Ascending aorta (tissue), 2 donors: Measurements from ENCODE around the gene CHST15. TPM values are rescaled to one million over a fixed set of nuclear protein-coding genes. Genes with fewer than 3 reads are reported as not detected.

Experiments
- DNase-seq, 2 donors: peaks; one replicate each; pipeline ENCODE4 v3.0.0-alpha.2; 2019; ENCODE audit warnings: low spot score in 2 of 2
- H3K27ac ChIP-seq, 2 donors: fragments of 200-600 bp; sonication (generic); one replicate each; pipeline ENCODE4 v1.5.1; 2016 to 2017; ENCODE audit warnings: mild to moderate bottlenecking in 1 of 2
- H3K27me3 ChIP-seq: fragments of 200-600 bp; sonication (generic); one replicate; pipeline ENCODE4 v1.5.1; 2017
- H3K36me3 ChIP-seq, 2 donors: fragments of 200-600 bp; sonication (generic); one replicate each; pipeline ENCODE4 v1.5.1; 2016
- H3K4me1 ChIP-seq, 2 donors: fragments of 200-600 bp; sonication (generic); one replicate each; pipeline ENCODE4 v1.5.1; 2016 to 2017; ENCODE audit warnings: mild to moderate bottlenecking in 1 of 2
- H3K4me3 ChIP-seq, 2 donors: fragments of 200-600 bp; sonication (generic); one replicate each; pipeline ENCODE4 v1.5.1; 2016 to 2017; ENCODE audit warnings: mild to moderate bottlenecking in 1 of 2
- H3K9me3 ChIP-seq, 2 donors: fragments of 200-600 bp; sonication (generic); one replicate each; pipeline ENCODE4 v1.5.1; 2016
- CTCF ChIP-seq, 3 experiments: fragments of 200-600 bp in 2 of 3; fragments of 450-650 bp in 1 of 3; sonication (generic) in 2 of 3; IDR thresholded peaks; one replicate each; pipeline ENCODE4 v1.5.1; 2016 to 2019; ENCODE audit warnings: antibody characterized with exemption in 3 of 3, mild to moderate bottlenecking in 1 of 3, moderate library complexity in 1 of 3
- intact Hi-C: fragments of 100-400 bp; cut with DNase I; formaldehyde crosslinking; loops from one replicate; pipeline ENCODE4 v1.15.1; 2023
- total RNA-seq: library from RNA; depleted of rRNA; stranded (reverse); fragments of >200 nt; gene quantifications from one replicate; pipeline ENCODE4 v1.1.0, GENCODE V29; 2016

CHST15 gene
- total RNA-seq, 1 donor from 2014 or later: 20.4 TPM

GRCh38 chr10:124017729-124018128, 75.7 kb downstream of the CHST15 start:
- intact Hi-C loops: no loop called here
- peaks cover 14 to 47% of the 10 kb centered on the region in 2 donors for H3K36me3 ChIP-seq
- no peak for DNase-seq
- no peaks in the 10 kb centered on the region for H3K4me1 ChIP-seq
- H3K9me3 ChIP-seq: no peaks in the 10 kb centered on the region
- no peak overlapping the region for H3K27ac ChIP-seq
- H3K4me3 ChIP-seq: no peak overlapping the region
- H3K27me3 ChIP-seq: no peaks in the 10 kb centered on the region
- no peak for TF ChIP-seq CTCF (IDR thresholded peaks at IDR 0.05)

- Histone ChIP-seq H3K9me3 (no peaks in the 10 kb centered on the region), H3K4me1 (no peaks in the 10 kb centered on the region), H3K27ac (no peak overlapping the region), H3K36me3 (peaks cover 14 to 54% of the 10 kb centered on the region in 2 donors), H3K4me3 (no peak overlapping the region), H3K27me3 (no peaks in the 10 kb centered on the region)
- no peak for DNase-seq
- intact Hi-C loops: no loop called here
- TF ChIP-seq CTCF (IDR thresholded peaks at IDR 0.05): no peak
Observed at GRCh38 chr10:124016804-124017375, 76.5 kb downstream of the CHST15 start.

GRCh38 chr10:124015991-124016390, 77.4 kb downstream of the CHST15 start:
- H3K27ac ChIP-seq: no peak overlapping the region
- H3K9me3 ChIP-seq: no peaks in the 10 kb centered on the region
- no peaks in the 10 kb centered on the region for H3K27me3 ChIP-seq
- peaks cover 17 to 60% of the 10 kb centered on the region in 2 donors for H3K36me3 ChIP-seq
- H3K4me3 ChIP-seq: no peak overlapping the region
- DNase-seq: no peak
- no peaks in the 10 kb centered on the region for H3K4me1 ChIP-seq
- intact Hi-C loops: no loop called here
- no peak for TF ChIP-seq CTCF (IDR thresholded peaks at IDR 0.05)

GRCh38 chr10:124014416-124015154, 78.8 kb downstream of the CHST15 start:
- no peaks in the 10 kb centered on the region for H3K4me1 ChIP-seq
- intact Hi-C loops: no loop called here
- H3K27ac ChIP-seq: no peak overlapping the region

GRCh38 chr10:124013916-124014315, 79.5 kb downstream of the CHST15 start:
- Histone ChIP-seq H3K4me3 (no peak overlapping the region), H3K4me1 (no peaks in the 10 kb centered on the region), H3K27me3 (no peaks in the 10 kb centered on the region), H3K9me3 (no peaks in the 10 kb centered on the region), H3K36me3 (peaks cover 9 to 59% of the 10 kb centered on the region in 2 donors), H3K27ac (no peak overlapping the region)
- DNase-seq: no peak
- TF ChIP-seq CTCF (IDR thresholded peaks at IDR 0.05): no peak
- intact Hi-C loops: no loop called here

More at GRCh38 chr10:124014416-124015154, 78.8 kb downstream of the CHST15 start:
- H3K27me3 ChIP-seq: no peaks in the 10 kb centered on the region
- H3K36me3 ChIP-seq: peaks cover 12 to 57% of the 10 kb centered on the region in 2 donors
- no peak for DNase-seq
- TF ChIP-seq CTCF (IDR thresholded peaks at IDR 0.05): no peak
- H3K9me3 ChIP-seq: no peaks in the 10 kb centered on the region
- no peak overlapping the region for H3K4me3 ChIP-seq
